Astrocyte of the cerebellum (primary cell): Measurements from ENCODE around the gene MTRF1.

Source experiments
- DNase-seq: peaks from one replicate; pipeline ENCODE4 v3.0.0-alpha.2; 2011; ENCODE audit warnings: low read depth
- H3K4me3 ChIP-seq: 2 replicates; pipeline ENCODE4 v1.5.1; 2011; ENCODE audit warnings: mild to moderate bottlenecking, low read depth, low read length, moderate library complexity
- CTCF ChIP-seq: IDR thresholded peaks from 2 replicates; pipeline ENCODE4 v1.5.1; 2012; ENCODE audit warnings: low read length, low read depth, moderate library complexity, mild to moderate bottlenecking; ENCODE audit errors: missing control alignments
- in situ Hi-C: cut with HindIII; loops from 2 replicates; pipeline ENCODE4 v1.10.0; 2017; ENCODE audit warnings: low sequenced_read_pairs

MTRF1 gene

GRCh38 chr13:41196011-41196410 is 67.4 kb downstream of the MTRF1 start:
- no peak for TF ChIP-seq CTCF
- in situ Hi-C loops = no loop called here
- DNase-seq = no peak
- no peak overlapping the region for H3K4me3 ChIP-seq

GRCh38 chr13:41193919-41194824 is 69.2 kb downstream of the MTRF1 start, which contains the start of gene KBTBD7:
TSS of gene KBTBD7 (minus strand) at chr13:41194569. CDS start at chr13:41194257, 312 bp downstream.
- TF ChIP-seq CTCF = no peak
- peak within 1 kb of the TSS; percentile 45 for H3K4me3 ChIP-seq
- in situ Hi-C loops = no loop called here
- DNase-seq = peak; percentile 96

- DNase-seq = no peak
- in situ Hi-C loops = no loop called here
- no peak for TF ChIP-seq CTCF
- peak overlapping the region; percentile 45 for H3K4me3 ChIP-seq
Observed at GRCh38 chr13:41193469-41193868, 69.9 kb downstream of the MTRF1 start.

- no peak for TF ChIP-seq CTCF
- no peak for DNase-seq
- in situ Hi-C loops = loop anchor here (5.0 kb wide), 1 partner anchor 41 kb away; no protein-coding TSS in a partner anchor
- H3K4me3 ChIP-seq = no peak overlapping the region
Observed at GRCh38 chr13:41188584-41188983, 74.8 kb downstream of the MTRF1 start.

GRCh38 chr13:41186481-41186880 is 76.9 kb downstream of the MTRF1 start:
- TF ChIP-seq CTCF = no peak
- H3K4me3 ChIP-seq = no peak overlapping the region
- no peak for DNase-seq
- in situ Hi-C loops = loop anchor here (5.0 kb wide), 1 partner anchor 39 kb away; no protein-coding TSS in a partner anchor

GRCh38 chr13:41182231-41182630 is 81.1 kb downstream of the MTRF1 start:
- TF ChIP-seq CTCF = no peak
- in situ Hi-C loops = no loop called here
- no peak for DNase-seq

More at GRCh38 chr13:41182231-41182630, 81.1 kb downstream of the MTRF1 start:
- H3K4me3 ChIP-seq = no peak overlapping the region
